HG02938 (cell line): ENCODE results near the gene PPP1R12A.

Experiments
- ATAC-seq: cut with Tn5 transposase; IDR thresholded peaks from one replicate; pipeline ENCODE4 v1.9.1; 2021; ENCODE audit warnings: mild to moderate bottlenecking, moderate library complexity; ENCODE audit not compliant: unreplicated experiment

PPP1R12A gene

GRCh38 chr12:79936670-79937069, 1.8 kb upstream of the PPP1R12A start:
- ATAC-seq: no peak

DNA sequence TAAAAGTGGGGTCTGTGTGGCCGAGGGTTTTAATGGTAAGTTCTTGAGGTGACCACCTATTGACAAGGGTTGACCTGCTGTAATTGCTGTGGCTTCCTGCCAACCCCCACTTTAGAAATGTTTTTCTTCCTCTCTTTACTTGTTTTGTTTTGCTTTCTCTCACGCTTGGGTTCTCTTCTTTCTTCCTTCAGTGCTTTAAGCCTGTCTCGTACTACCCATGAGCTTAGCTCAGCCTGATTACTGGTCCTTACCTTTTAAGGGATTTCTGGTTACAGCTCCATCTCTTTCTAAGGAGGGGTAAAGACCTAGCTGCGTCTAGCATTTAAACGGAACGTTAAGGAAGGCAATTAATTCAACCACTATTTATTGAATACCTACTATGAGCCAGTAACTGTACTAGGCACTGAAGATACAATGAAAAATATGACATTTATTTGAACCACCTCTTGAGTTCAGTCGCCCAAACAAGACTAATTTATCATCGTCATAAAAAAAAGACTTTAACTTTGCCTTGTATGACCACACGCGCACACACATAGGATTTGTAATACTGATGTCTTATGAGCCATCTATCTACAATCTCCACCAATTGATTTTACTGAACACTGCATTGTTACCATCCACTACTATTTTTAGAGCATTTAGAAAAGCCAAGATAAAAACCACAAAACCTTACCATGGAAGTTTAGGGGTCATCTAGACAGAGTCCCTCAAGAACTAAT, 888 bp upstream of the PPP1R12A start:
- ATAC-seq: peak; percentile 17

DNA sequence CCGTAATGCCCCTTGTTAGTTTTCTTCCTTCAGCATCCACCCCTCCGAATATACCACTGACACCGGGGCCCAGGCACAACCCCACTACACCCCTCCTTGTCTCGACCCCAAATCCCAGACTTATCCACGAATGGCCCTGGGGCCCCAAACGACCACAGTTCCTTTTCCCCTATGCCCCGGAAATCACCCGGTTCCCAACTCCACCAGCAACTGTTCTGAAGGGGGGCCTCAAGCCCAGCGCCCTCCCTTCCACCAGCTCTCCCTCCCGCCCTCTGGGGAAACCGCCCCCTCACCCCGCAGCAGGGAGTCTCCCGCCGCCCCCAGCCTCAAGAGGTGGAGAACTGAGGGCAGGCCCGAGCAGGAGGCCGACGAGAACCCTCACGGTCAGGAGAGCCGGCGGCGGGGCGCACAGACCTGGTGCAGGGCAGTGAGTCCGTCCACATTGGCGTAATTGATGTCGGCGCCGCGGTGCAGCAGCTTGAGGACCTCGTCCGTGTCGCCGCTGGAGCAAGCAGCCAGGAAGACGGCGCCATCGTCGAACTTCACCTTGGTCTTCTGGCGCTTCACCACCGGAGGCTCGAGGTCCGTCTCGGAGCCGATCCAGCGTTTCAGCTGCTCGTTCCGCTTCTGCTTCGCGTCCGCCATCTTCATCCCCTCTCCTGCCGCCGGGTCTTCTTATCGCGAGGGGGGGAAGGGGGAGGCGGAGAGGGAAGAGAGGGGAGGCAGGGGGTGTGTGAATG, 446 bp downstream of the PPP1R12A start:
- ATAC-seq: peak; percentile 15

- ATAC-seq: peak; percentile 4
Observed at GRCh38 chr12:79933532-79934264, 1.2 kb downstream of the PPP1R12A start.

- no peak for ATAC-seq
Observed at GRCh38 chr12:79933043-79933442, 1.9 kb downstream of the PPP1R12A start.

DNA sequence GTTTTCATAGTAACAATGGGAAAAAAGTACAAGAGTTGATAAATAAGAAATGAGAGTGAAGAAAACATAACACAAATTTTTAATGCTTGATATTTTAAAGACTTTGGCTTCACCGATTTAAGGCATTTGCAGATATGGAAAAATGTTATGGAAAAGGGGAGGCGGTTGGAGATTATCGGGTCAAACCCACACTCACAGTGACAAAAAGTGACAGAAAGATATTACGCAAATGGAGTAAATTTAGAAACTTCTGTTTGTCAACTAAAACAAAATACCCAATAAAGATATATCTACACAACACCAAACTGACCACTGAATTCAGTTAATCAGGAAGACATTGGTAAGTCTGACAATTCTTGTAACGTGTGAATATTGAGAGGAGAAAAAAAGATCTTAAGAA, 2.5 kb downstream of the PPP1R12A start:
- ATAC-seq: no peak

- ATAC-seq: no peak
Observed at GRCh38 chr12:79929065-79929464, 5.8 kb downstream of the PPP1R12A start.

GRCh38 chr12:79927772-79928474, 7.0 kb downstream of the PPP1R12A start:
- peak; percentile 98 for ATAC-seq

DNA sequence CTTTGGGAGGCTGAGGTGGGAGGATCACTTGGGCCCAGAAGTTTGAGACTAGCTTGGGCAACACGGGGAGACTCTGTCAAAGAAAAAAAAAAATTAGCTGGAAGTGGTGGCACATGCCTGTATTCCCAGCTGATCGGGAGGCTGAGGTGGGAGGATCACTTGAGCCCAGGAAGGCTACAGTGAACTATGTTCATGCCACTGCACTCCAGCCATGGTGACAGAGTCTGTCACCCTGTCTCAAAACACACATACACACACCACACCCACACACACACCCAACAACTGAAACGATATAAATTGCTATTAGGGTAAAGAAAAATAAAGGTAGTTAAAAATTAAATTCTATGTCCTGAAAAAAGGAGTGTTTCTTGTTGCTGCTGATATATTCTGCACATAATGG, 7.9 kb downstream of the PPP1R12A start:
- no peak for ATAC-seq

GRCh38 chr12:79925492-79925891, 9.4 kb downstream of the PPP1R12A start:
- ATAC-seq: no peak

- no peak for ATAC-seq
Observed at GRCh38 chr12:79921786-79922185, 13.1 kb downstream of the PPP1R12A start.

- ATAC-seq: peak; percentile 50
Observed at GRCh38 chr12:79920421-79921238, 14.3 kb downstream of the PPP1R12A start.

- no peak for ATAC-seq
Observed at GRCh38 chr12:79919762-79920161, 15.1 kb downstream of the PPP1R12A start.

GRCh38 chr12:79916826-79917225, 18.1 kb downstream of the PPP1R12A start:
- ATAC-seq: no peak

GRCh38 chr12:79911889-79912656, 22.8 kb downstream of the PPP1R12A start:
- no peak for ATAC-seq

- no peak for ATAC-seq
Observed at GRCh38 chr12:79908366-79908765, 26.5 kb downstream of the PPP1R12A start.

- no peak for ATAC-seq
Observed at GRCh38 chr12:79901506-79901905, 33.4 kb downstream of the PPP1R12A start.

GRCh38 chr12:79900951-79901350, 33.9 kb downstream of the PPP1R12A start:
- ATAC-seq: no peak

DNA sequence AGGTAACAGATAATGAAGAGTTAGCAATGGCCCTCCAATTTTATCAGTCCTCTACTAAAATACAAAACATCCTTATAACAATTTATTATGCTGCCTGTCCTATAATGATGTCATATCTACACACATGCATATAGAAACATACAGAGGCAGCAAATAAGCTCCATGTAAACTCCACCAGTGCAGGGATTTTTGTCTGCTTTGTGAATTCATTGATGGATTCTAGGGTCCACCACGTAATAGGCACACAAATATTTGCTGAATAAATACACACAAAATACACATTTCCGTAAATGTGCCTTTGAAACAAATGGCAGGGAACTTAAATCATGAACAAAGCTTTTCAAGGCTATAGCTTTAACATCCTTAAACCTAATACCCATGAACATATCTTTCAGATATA, 34.7 kb downstream of the PPP1R12A start:
- no peak for ATAC-seq

DNA sequence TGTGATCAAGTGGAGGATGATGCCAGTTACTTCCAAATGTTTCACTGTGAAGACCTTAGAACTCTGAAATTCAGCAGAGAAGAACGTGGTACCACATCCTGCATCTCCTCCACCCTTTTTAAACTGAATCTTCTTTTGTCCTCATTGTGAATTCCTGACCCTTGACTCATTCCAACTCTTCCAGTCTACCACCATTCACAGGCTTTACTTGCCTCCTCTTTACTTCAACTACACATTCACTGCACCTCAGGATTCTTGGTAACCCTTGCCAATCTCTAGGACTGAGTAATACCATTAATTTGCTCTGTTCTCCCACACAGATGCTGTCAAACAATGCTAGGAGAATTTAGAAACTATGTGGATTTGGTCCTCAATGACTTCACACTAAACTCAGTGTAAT, 37.3 kb downstream of the PPP1R12A start:
- no peak for ATAC-seq
